GM23338 (cell line): ENCODE measurements around the gene UTP20. TPM values are rescaled to one million over a fixed set of nuclear protein-coding genes. Genes with fewer than 3 reads are reported as not detected.

Experiments used
- EZH2phosphoT487 ChIP-seq: fragments of 200-600 bp; sonication (generic); IDR thresholded peaks from one replicate; pipeline ENCODE4 v1.8.1; 2018; ENCODE audit warnings: antibody characterized with exemption; ENCODE audit not compliant: unreplicated experiment
- JUNB ChIP-seq: IDR thresholded peaks from one replicate; pipeline ENCODE4 v1.6.1; 2016; ENCODE audit warnings: antibody characterized with exemption; ENCODE audit not compliant: unreplicated experiment
- ZNF462 ChIP-seq: fragments of 250-450 bp; sonication (Bioruptor Pico); IDR thresholded peaks from 2 replicates; pipeline ENCODE4 v1.5.0; 2020; ENCODE audit warnings: mild to moderate bottlenecking, moderate library complexity
- polyA plus RNA-seq: library from polyadenylated mRNA; unstranded; fragments of >200 nt; fragmentation: Nextera tagmentation; extraction: Ambion mirVana; gene quantifications from 2 replicates; pipeline ENCODE4 v1.2.1, GENCODE V29; 2016
- total RNA-seq: library from RNA; depleted of rRNA; stranded (reverse); fragments of >200 nt; shearing (Covaris generic); gene quantifications from 2 replicates; pipeline ENCODE4 v1.2.3, GENCODE V29; 2014
- TF ChIP-seq, protein P1 (sequence below): IDR thresholded peaks from one replicate; pipeline ENCODE4 v1.6.1; 2018; ENCODE audit warnings: antibody characterized with exemption; ENCODE audit not compliant: unreplicated experiment
- TF ChIP-seq, protein P2 (sequence below): IDR thresholded peaks from 2 replicates; pipeline ENCODE4 v1.6.1; 2016; ENCODE audit warnings: antibody characterized with exemption

The UTP20 gene
- total and polyA plus RNA-seq, 2 experiments from 2014 or later: 13.1 to 59.6 TPM

- TF ChIP-seq ZNF462 (CRISPR knock-in tag) (no peak), JUNB (no peak), EZH2phosphoT487 (no peak)
- TF ChIP-seq, protein P1, sequence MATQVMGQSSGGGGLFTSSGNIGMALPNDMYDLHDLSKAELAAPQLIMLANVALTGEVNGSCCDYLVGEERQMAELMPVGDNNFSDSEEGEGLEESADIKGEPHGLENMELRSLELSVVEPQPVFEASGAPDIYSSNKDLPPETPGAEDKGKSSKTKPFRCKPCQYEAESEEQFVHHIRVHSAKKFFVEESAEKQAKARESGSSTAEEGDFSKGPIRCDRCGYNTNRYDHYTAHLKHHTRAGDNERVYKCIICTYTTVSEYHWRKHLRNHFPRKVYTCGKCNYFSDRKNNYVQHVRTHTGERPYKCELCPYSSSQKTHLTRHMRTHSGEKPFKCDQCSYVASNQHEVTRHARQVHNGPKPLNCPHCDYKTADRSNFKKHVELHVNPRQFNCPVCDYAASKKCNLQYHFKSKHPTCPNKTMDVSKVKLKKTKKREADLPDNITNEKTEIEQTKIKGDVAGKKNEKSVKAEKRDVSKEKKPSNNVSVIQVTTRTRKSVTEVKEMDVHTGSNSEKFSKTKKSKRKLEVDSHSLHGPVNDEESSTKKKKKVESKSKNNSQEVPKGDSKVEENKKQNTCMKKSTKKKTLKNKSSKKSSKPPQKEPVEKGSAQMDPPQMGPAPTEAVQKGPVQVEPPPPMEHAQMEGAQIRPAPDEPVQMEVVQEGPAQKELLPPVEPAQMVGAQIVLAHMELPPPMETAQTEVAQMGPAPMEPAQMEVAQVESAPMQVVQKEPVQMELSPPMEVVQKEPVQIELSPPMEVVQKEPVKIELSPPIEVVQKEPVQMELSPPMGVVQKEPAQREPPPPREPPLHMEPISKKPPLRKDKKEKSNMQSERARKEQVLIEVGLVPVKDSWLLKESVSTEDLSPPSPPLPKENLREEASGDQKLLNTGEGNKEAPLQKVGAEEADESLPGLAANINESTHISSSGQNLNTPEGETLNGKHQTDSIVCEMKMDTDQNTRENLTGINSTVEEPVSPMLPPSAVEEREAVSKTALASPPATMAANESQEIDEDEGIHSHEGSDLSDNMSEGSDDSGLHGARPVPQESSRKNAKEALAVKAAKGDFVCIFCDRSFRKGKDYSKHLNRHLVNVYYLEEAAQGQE: no peak
- TF ChIP-seq, protein P2, sequence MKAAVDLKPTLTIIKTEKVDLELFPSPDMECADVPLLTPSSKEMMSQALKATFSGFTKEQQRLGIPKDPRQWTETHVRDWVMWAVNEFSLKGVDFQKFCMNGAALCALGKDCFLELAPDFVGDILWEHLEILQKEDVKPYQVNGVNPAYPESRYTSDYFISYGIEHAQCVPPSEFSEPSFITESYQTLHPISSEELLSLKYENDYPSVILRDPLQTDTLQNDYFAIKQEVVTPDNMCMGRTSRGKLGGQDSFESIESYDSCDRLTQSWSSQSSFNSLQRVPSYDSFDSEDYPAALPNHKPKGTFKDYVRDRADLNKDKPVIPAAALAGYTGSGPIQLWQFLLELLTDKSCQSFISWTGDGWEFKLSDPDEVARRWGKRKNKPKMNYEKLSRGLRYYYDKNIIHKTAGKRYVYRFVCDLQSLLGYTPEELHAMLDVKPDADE: no peak
These were observed 64.0 kb downstream of the UTP20 start (continued) for GRCh38 chr12:101343893-101344292.
